Measurements from ENCODE around the gene ELOVL5.
"Not testable (repeated sequence)": the region's sequence is repeated elsewhere in the genome, so short reads cannot be mapped to it uniquely, and the experiment has no call there.

Gene ELOVL5

GRCh38 chr6:53326372-53327016 lies 22.3 kb downstream of the ELOVL5 start:
- DNase-seq: peak; percentile 48

- DNase-seq: no peak
Measured at GRCh38 chr6:53325785-53326184, 23.0 kb downstream of the ELOVL5 start.

- DNase-seq: no peak
Measured at GRCh38 chr6:53322188-53323029, 26.3 kb downstream of the ELOVL5 start.

- DNase-seq: no peak
Measured at GRCh38 chr6:53321701-53322100, 27.0 kb downstream of the ELOVL5 start.

GRCh38 chr6:53320964-53321363 lies 27.8 kb downstream of the ELOVL5 start:
- no peak for DNase-seq

GRCh38 chr6:53318429-53318828 lies 30.3 kb downstream of the ELOVL5 start:
- no peak for DNase-seq

GRCh38 chr6:53317861-53318260 lies 30.9 kb downstream of the ELOVL5 start:
- no peak for DNase-seq

GRCh38 chr6:53317299-53317698 lies 31.5 kb downstream of the ELOVL5 start:
- not testable (repeated sequence) for DNase-seq

GRCh38 chr6:53316142-53316541 lies 32.6 kb downstream of the ELOVL5 start:
- no peak for DNase-seq

GRCh38 chr6:53315086-53315724 lies 33.5 kb downstream of the ELOVL5 start:
- no peak for DNase-seq

GRCh38 chr6:53313784-53314400 lies 34.9 kb downstream of the ELOVL5 start:
- DNase-seq: no peak

GRCh38 chr6:53312355-53312754 lies 36.4 kb downstream of the ELOVL5 start:
- DNase-seq: no peak

GRCh38 chr6:53311586-53311935 lies 37.2 kb downstream of the ELOVL5 start:
- DNase-seq: no peak

GRCh38 chr6:53310771-53311585 lies 37.8 kb downstream of the ELOVL5 start:
- DNase-seq: no peak

- DNase-seq: no peak
Measured at GRCh38 chr6:53309901-53310300, 38.8 kb downstream of the ELOVL5 start.

- DNase-seq: no peak
Measured at GRCh38 chr6:53309059-53309900, 39.5 kb downstream of the ELOVL5 start.

- DNase-seq: peak; percentile 51
Measured at GRCh38 chr6:53306819-53307347, 41.9 kb downstream of the ELOVL5 start.

- DNase-seq: not testable (repeated sequence)
Measured at GRCh38 chr6:53306217-53306616, 42.5 kb downstream of the ELOVL5 start.

- DNase-seq: not testable (repeated sequence)
Measured at GRCh38 chr6:53305506-53306005, 43.2 kb downstream of the ELOVL5 start.

- DNase-seq: not testable (repeated sequence)
Measured at GRCh38 chr6:53304953-53305352, 43.8 kb downstream of the ELOVL5 start.
